Neural crest cell (in vitro differentiated cells): Measurements from ENCODE around the gene SLC38A1. TPM values are rescaled to one million over a fixed set of nuclear protein-coding genes. Genes with fewer than 3 reads are reported as not detected.

Experiments used
- DNase-seq: peaks from one replicate; pipeline ENCODE4 v3.0.0; 2021; ENCODE audit warnings: low read depth, mixed read lengths, low spot score
- H3K27ac Mint-ChIP-seq: one replicate; pipeline ENCODE4 v1.8.0; 2021; ENCODE audit warnings: mild to moderate bottlenecking, mixed read lengths; ENCODE audit not compliant: unreplicated experiment
- H3K27me3 Mint-ChIP-seq: 2 replicates; pipeline ENCODE4 v1.8.0; 2021; ENCODE audit warnings: low read depth, mild to moderate bottlenecking, mixed read lengths
- H3K36me3 Mint-ChIP-seq: 2 replicates; pipeline ENCODE4 v1.8.0; 2021; ENCODE audit warnings: low read depth, mild to moderate bottlenecking, mixed read lengths
- H3K4me1 Mint-ChIP-seq: 2 replicates; pipeline ENCODE4 v1.8.0; 2021; ENCODE audit warnings: mixed read lengths
- H3K4me3 Mint-ChIP-seq: one replicate; pipeline ENCODE4 v1.8.0; 2021; ENCODE audit warnings: mild to moderate bottlenecking, mixed read lengths
- H3K9me3 Mint-ChIP-seq: 2 replicates; pipeline ENCODE4 v1.8.0; 2021; ENCODE audit warnings: mixed read lengths
- CTCF ChIP-seq: fragments of 200-600 bp; sonication (generic); conservative IDR thresholded peaks from 2 replicates; pipeline ENCODE4 v1.5.0; 2021; ENCODE audit warnings: antibody characterized with exemption, mild to moderate bottlenecking
- total RNA-seq: library from RNA; stranded (reverse); gene quantifications from 2 replicates; pipeline ENCODE4 v1.2.1, GENCODE V29; 2021

Gene SLC38A1
- total RNA-seq, 1 donor from 2014 or later: 129 TPM

- peaks cover 27% of the 10 kb centered on the region for H3K36me3 Mint-ChIP-seq
- DNase-seq: no peak
- H3K4me1 Mint-ChIP-seq: peaks cover 7% of the 10 kb centered on the region
- no peak for TF ChIP-seq CTCF
- H3K9me3 Mint-ChIP-seq: no peaks in the 10 kb centered on the region
- no peaks in the 10 kb centered on the region for H3K27me3 Mint-ChIP-seq
- no peak overlapping the region for H3K27ac Mint-ChIP-seq
- no peak overlapping the region for H3K4me3 Mint-ChIP-seq
Measured at GRCh38 chr12:46221255-46222128, 47.4 kb downstream of the SLC38A1 start.

GRCh38 chr12:46219877-46220655, 48.8 kb downstream of the SLC38A1 start:
- Mint-ChIP-seq H3K27me3 (no peaks in the 10 kb centered on the region), H3K4me3 (no peak overlapping the region), H3K9me3 (no peaks in the 10 kb centered on the region), H3K4me1 (peaks cover 7% of the 10 kb centered on the region), H3K36me3 (peaks cover 32% of the 10 kb centered on the region), H3K27ac (no peak overlapping the region)
- DNase-seq: no peak
- TF ChIP-seq CTCF: no peak

- H3K4me3 Mint-ChIP-seq: no peak overlapping the region
Measured at GRCh38 chr12:46219132-46219876, 49.5 kb downstream of the SLC38A1 start.

GRCh38 chr12:46218322-46219095, 50.3 kb downstream of the SLC38A1 start:
- TF ChIP-seq CTCF: no peak
- Mint-ChIP-seq H3K27me3 (no peaks in the 10 kb centered on the region), H3K9me3 (no peaks in the 10 kb centered on the region), H3K4me3 (no peak overlapping the region), H3K4me1 (peaks cover 7% of the 10 kb centered on the region), H3K36me3 (peaks cover 28% of the 10 kb centered on the region), H3K27ac (no peak overlapping the region)
- DNase-seq: no peak

More at GRCh38 chr12:46219132-46219876, 49.5 kb downstream of the SLC38A1 start:
- H3K27ac Mint-ChIP-seq: no peak overlapping the region
- H3K9me3 Mint-ChIP-seq: no peaks in the 10 kb centered on the region
- H3K4me1 Mint-ChIP-seq: peaks cover 7% of the 10 kb centered on the region
- no peaks in the 10 kb centered on the region for H3K27me3 Mint-ChIP-seq
- no peak for TF ChIP-seq CTCF
- no peak for DNase-seq
- H3K36me3 Mint-ChIP-seq: peaks cover 29% of the 10 kb centered on the region
